Activated CD4-positive, alpha-beta T cell treated with anti-CD3 and anti-CD28 coated beads for 24 hours (primary cell): ENCODE data around the gene TMEM41A.
"Not testable (repeated sequence)": the region's sequence is repeated elsewhere in the genome, so short reads cannot be mapped to it uniquely, and the experiment has no call there.

Source experiments
- DNase-seq, 2 donors: peaks; one replicate each; pipeline ENCODE4 v3.0.0-alpha.2; 2020; ENCODE audit warnings: low read depth in 2 of 2

The TMEM41A gene

DNA sequence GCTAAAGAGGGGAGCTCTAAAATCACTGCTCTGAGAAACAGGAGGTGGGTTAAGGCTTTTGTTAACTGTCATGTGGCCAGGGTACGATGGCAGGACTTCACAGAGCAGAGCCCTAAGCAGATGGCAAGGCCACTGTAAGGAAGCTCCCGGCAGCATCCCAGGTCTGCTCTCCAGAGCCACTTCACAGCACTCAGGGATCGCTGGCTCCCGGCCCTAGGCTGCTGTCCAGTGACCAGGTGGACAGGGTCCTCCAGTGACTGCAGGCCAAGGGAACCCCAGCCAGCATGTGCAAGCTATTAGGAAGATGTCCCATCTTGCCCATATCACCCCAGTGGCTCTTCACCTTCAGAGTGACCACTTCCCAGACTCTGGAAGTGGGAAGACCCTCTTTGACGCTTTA is 10.4 kb downstream of the TMEM41A start:
- DNase-seq = no peak

DNA sequence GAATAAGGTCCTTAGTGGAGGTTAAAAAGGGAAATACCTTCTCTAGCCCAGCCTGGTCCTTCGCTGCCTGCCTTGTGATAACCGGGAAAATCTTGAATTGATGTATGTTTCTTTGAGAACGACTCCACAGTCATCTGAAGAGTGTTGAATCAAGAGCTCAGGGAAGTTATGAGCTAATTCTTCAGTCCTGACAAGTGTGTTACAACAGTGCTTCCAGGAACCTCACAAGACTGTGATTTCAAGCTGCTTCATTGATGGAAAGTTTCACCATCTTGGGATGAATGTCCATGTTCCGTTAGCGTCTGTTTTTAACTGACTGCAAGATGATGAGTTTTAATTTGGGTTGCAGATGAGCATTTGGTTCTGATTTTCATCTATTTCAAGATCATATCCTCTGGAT is 12.4 kb downstream of the TMEM41A start:
- no peak for DNase-seq

DNA sequence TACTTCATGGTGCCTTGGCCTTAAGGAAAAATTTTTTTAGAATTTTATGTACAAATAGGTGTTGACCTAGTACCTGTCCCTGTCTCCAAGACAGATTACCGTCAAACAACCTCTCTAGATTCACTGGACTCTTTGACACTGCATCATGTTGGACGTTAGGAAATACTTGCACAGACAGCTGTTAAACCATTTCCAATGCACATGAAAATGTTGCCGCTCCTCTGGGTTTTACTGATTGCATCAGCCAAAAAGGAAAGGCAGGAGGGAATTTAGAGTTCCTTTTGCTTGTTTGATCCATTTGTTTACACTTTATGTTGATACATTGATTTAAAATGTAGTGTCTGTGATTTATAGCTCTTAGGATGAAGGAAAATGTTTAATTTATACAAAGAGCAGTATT is 14.5 kb downstream of the TMEM41A start:
- DNase-seq = no peak

DNA sequence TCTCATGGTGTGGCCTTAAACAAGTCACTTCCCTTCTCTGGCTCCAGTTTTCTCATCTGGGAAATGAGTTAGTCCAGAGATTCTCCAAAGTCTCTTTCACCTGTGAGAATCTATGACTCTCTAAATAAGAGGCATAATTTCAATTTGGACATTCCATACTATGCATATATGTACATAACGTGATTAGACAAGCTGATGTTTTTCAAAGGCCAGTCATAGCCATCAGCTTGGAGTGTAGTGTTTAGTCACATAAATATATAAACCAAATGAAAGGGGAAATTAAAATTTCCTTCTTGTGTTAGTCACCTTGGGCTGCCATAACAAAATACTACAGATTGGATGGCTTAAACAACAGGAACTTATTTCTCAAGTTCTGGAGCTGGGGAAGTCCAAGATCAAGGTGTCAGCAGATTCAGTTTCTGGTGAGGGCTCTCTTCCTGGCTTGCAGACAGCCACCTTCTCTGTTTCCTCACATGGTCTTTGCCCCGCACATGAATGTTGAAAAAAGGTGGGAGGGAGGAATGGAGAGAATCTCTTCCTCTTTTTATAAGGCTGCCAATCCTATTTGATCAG is 19.4 kb downstream of the TMEM41A start:
- DNase-seq = no peak

DNA sequence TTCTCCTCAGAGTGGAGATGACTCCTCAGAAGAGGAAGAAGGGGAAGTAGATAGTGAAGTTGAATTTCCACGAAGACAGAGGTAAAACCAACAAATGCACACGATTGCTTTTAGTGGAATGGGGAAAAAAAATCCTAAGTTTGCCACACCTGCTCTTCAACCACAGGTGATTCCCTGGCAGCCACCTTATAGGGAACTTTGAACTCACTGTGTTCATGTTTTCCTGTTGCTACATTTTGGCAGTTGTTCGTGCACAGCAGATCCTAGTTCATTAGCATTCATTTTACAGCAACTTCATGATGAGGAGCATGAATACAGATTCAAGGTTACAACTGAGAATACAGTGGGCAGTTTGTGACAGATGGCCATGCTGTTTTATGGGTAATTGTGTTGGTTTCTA is 21.5 kb downstream of the TMEM41A start:
- DNase-seq = no peak

DNA sequence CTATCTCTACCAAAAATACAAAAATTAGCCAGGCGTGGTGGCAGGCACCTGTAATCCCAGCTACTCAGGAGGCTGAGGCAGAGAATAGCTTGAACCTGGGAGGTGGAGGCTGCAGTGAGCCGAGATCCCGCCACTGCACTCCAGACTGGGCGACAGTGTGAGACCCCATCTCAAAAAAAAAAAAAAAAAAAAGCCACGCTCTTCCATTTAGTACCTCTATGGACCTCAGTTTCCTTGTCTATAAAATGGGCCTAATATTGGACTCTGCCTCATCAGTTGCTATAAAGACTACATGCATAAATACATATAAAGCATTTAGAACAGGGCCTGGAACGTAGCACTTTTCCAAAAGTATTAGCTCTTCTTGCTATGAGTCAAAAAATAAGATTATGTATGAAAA is 23.9 kb downstream of the TMEM41A start:
- not testable (repeated sequence) for DNase-seq

DNA sequence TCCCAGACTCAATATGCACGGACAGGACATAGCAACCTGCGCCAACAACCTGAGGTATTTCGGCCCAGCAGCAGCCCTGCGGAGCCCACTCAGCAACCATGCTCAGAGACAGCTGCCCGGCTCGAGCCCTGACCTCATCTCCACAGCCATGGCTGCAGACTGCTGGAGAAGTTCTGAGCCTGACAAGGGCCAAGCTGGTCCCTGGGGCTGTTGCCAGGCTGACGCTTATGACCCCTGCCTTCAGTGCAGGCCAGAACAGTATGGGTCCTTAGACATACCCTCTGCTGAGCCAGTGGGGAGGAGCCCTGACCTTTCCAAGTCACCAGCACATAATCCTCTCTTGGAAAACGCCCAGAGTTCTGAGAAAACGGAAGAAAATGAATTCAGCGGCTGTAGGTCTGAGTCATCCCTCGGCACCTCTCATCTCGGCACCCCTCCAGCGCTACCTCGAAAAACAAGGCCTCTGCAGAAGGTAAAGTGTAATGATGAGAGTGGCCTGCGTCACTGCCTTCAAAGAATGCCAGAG is 25.5 kb downstream of the TMEM41A start:
- no peak for DNase-seq

DNA sequence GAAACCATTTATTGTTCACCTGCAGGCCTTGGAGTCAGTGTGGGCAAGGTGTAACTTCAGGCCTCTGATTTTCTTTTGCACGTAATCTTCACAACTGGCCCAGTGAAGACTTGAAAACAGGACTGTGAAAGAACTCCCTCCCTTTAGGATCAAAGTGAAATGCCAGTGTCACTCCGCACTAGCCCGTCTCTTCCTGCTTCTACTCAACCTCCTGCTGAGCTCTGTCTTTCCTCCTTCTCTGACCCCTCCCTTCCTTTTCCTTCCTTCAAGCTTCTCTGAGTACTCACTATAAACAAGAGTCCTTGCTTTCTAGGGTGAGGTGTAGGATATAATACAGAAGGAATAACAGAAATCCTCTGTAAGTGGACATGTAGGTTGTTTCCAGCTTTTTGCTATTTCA is 28.5 kb downstream of the TMEM41A start:
- DNase-seq = no peak

DNA sequence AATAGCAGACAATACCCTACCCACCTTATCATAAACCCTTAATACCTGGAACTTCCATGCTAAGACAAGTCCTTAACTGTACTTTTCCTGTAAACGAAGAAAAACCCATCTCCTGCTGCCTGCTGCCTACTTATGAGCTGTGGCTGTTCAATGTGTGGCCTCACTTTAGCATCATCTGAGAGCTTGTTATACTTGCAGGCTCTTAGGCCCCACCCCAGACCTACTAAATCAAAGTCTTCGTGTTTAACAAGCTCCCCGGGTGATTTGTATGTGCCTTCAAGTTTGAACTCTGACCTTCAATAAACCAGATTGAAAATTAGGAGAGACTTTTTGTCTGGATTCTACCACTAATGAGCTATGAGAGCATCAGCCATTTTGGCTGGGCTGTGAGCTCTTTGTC is 29.3 kb downstream of the TMEM41A start:
- DNase-seq = no peak

DNA sequence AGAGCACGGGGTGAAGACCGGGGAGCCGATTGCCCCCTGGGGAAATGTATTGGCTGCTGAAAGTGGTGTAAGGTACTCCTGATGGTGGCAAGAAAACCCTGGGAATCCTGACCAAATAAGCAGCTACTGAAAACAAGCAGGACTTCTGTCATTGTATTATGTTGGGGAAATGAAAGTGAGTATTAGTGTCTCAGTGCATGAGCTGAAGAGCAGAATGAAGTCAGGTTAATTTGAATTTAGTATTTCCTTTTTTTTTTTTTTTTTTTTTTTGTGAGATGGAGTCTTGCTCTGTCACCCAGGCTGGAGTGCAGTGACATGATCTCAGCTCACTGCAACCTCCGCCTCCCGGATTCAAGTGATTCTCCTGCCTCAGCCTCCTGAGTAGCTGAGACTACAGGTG is 32.7 kb downstream of the TMEM41A start:
- not testable (repeated sequence) for DNase-seq

DNA sequence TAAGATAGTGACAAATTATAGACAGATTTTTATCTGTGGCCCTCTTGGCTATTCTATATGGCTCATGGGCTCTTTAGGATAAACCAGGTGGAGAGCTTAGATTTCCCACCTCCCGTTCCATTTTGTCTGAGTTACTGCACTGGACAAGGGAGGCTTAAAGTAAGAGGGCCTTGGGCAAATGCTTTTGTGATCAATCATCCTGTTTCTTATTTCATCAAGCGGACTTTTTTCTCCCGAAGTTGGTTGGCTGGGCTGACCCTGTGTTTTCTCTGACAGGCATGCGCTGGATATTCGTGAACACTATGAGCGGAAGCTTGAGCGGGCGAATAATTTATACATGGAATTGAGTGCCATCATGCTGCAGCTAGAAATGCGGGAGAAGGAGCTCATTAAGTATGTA is 33.4 kb downstream of the TMEM41A start:
- no peak for DNase-seq

DNA sequence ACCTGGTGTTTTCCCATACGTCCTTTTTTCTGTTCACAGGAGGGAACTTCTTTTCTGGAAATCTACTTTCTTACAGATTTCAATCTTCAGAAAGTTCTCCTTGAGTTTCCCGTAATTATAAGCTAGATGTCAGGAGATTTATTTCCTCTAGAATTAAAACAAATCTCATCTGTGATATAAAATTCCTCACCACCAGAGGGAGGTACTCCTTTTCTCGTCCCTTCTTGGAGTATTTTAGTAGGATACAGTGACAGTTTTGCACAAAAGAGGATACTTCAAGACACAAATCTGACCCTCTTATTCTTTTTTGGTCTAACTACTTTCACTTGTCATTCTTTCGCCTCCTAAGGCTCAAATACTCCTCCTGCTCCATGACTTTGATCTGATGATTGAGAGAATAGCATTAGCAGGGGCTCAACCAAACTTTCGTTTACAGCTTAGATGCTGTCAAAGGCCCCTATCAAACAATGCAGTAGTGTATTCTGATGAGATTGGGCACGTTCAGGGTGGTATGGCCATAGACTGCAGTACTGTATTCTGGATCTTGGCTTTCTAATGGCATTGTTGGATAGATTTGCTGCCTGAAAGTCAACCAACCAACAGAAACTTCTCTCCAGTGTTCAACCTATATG is 38.0 kb downstream of the TMEM41A start:
- DNase-seq = no peak

DNA sequence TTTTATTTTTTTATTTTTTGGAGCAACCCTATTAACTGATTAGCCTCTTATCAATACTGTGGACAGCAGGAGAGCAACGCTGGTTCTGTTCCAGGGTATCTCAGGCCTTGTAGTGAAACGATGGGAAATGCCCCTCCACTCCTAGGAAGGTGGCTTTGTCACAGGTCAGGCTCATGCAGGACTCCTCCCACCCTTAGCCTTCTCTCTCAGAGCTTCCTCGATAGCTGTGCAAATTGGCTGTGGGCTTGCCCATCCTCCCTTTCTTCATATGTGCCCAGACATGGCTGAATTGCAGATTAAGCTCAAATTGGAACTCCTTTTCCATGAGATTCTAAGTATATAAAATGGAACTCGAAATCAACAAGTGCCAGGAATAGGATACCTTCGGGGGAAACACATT is 38.5 kb downstream of the TMEM41A start:
- DNase-seq = no peak

DNA sequence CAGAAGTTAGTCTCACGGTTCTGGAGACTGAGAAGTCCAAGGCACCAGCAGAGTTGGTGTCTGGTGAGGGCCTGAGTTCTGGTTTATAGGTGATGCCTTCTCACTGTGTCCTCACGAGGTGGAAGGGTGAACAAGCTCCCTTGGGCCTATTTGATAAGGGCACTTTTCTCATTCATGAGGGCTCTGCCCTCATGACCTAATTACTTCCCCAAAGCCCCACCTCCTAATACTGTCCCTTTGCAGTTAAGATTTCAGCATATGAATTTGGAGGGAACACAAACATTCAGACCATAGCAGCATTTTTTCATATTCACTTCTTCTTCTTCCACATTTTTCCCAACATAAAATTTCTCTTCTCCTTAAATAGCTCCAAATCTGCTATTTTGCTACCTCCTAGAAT is 41.5 kb downstream of the TMEM41A start:
- DNase-seq = no peak

DNA sequence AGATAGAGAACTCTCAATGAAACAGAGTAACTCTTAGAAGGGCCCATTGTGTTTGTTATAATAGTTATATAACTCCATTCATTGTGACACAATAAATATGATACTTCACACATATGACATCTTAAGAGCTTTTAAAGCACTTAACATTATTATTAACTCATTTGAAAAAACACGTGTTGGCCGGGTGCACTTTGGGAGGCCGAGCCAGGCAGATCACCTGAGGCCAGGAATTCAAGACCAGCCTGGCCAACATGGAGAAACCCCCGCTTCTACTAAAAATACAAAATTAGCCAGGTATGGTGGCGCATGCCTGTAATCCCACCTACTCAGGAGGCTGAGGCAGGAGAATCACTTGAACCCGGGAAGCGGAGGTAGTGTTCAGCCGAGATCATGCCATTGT is 47.4 kb downstream of the TMEM41A start:
- not testable (repeated sequence) for DNase-seq

DNA sequence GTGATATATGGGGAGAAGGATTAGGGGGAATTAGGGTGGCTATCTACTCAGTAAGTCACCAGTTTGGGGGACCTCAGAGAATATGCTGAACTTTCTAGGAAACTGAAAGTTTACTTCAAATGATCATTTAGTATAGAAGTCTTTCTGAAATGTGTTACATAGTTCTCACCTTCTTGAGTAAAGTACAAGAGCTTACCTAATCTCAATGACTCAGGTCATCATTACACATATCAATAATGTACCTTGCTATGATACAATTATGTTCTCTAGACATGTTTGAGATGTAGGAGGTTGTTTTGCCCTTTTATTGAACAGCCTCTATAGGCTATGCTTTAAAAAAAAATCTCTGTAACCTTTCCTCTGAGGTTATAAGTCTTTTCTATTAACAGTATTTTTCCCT is 50.7 kb downstream of the TMEM41A start:
- no peak for DNase-seq

DNA sequence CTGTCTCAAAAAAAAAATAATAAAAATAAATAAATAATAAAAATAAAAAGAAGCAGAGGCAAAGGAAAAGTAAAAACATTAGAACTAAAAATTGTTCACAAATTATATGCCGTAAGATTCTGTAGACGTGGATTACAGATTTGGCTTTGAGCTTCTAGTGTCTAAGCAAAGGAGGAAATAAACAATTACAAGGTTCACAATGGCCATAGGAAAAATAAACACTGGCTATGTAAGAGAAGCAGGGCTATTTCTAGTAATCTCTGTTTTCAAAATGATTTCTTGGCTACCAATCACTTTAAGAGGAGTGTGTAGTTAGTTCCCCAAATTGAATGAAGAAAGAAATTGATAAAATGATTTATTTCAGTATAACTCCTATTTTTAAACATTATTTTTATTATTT is 54.5 kb downstream of the TMEM41A start:
- no peak for DNase-seq

DNA sequence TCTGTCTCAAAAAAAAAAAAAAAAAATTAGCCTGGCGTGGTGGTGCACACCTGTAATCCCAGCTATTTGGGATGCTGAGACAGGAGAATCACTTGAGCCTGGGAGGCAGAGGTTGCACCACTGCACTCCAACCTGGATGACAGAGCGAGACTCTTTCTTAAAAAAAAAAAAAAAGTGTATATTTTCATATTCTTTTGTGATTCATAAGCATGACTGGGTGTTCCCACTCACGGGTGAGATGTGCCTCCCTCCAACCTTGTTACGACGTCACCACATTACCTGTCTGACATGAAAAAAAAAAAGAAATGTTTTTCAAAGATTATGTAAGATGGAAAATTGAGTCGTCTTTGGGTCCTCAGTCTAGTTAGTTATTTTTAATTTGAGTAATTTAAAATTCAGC is 56.8 kb downstream of the TMEM41A start:
- DNase-seq = no peak

DNA sequence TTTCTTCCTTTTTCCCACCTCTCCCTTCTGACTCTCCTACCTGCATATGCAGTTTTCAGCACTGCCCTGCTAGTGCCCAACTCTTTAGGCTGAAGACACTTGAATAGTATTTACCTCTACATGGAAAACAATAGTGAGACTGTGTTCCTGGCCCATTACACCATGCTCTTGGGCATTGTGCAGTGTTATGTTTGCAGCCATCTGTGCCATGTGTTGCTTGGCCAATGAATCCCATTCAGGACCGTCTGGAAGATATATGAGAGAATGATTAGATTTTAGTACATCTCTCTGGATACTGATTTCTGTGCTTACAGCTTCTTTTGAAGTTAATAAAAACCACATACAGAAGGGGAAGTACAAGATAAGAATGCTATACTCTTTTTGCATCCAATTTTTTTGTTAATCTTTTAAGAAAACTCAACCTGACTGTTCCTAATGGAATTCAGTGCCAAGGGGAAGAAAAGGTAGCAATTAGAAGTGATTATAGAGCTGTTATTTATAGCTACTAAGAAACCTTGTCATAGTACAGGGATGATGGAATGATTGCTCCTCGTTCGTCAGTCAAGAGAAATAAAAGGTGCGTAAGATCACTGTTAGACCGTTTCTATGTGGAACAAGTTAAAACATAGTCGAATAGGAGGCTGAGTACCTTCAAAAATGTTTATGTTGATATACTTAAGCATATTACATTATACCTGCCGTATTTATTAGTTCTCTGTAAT is 58.9 kb downstream of the TMEM41A start:
- no peak for DNase-seq
